GM19438 (cell line): ENCODE measurements around the gene TMCC2.
A peak's percentile ranks its signal among the peaks of the same experiment; 100 is the strongest.
"Not testable (repeated sequence)": the region's sequence is repeated elsewhere in the genome, so short reads cannot be mapped to it uniquely, and the experiment has no call there.

Experiments used
- ATAC-seq: cut with Tn5 transposase; IDR thresholded peaks from one replicate; pipeline ENCODE4 v1.9.1; 2021; ENCODE audit warnings: low read depth; ENCODE audit not compliant: unreplicated experiment

TMCC2 gene

DNA sequence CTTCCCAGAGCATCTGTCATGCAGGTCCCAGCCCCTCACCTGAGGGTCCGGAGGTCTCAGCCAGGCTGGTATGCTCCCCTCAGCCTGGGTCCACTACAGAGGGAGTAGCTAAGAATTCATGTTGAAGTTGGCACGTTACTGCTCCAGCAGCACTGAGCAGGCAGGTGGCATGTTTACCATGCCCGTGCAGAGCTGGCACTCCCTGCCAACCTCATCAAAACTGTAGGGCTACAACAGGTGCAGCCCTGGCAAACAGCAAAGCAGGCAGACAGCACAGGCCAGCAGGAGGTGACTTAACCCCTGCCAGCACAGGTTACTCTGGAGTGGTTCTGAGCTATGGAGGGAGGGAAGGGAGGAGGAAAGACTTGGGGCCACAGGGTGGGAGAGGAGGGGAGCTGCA is 47.4 kb downstream of the TMCC2 start:
- no peak for ATAC-seq

- no peak for ATAC-seq
Measured at GRCh38 chr1:205275916-205276688, 48.4 kb downstream of the TMCC2 start.

DNA sequence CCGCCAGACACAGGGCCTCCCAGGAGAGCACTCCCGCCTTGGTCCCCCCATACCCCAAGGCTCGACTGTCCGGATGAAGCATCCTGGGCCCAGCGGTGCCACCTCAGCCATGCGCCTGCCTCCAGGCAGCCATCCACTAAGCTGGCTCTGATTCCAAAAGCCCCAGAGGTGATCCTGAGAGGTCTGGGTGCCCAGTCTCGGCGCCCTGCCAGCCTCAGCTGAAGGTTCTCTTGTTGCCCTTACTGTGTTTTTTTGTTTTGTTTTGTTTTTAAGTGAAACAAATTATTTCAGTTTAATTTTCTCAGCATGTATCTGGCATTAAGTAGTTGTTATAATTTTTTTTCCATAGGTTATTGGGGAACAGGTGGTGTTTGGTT is 48.9 kb downstream of the TMCC2 start:
- no peak for ATAC-seq

- no peak for ATAC-seq
Measured at GRCh38 chr1:205279986-205280385, 52.2 kb downstream of the TMCC2 start.

GRCh38 chr1:205280666-205281395 is 53.1 kb downstream of the TMCC2 start:
- not testable (repeated sequence) for ATAC-seq

- ATAC-seq, result no peak
Measured at GRCh38 chr1:205283270-205284147, 55.8 kb downstream of the TMCC2 start.

GRCh38 chr1:205284420-205285144 is 56.8 kb downstream of the TMCC2 start:
- no peak for ATAC-seq

DNA sequence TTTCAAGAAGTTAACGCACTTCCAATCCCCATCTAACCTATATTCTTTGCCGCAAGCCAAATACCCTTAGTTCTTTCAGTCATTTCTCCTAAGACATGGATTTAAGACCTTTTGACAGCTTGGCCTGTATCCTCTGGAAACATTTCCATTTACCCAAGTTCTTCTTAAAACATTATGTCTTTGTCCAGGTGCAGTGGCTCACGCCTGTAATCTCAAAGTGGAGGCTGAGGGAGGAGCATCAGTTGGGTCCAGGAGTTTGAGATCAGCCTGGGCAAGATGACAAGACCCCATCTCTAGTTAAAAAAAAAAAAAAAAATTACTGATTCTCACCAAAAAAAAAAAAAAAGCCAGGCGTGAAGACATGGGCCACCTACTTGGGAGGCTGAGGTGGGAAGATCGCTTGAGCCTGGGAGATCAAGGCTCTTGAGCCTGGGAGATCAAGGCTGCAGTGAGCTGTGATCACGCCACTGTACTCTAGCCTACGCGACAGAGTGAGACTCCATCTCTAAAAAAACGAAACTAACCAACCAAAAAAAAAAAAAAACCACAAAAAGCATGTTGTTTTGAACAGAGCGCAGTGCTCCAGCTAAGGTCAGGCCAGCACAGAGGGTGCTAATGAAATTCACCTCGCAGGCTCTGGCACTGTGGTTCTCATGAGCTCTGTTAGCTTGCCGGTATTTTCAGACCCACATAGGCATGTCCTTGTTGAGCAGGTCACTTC is 57.8 kb downstream of the TMCC2 start:
- ATAC-seq, result no peak

DNA sequence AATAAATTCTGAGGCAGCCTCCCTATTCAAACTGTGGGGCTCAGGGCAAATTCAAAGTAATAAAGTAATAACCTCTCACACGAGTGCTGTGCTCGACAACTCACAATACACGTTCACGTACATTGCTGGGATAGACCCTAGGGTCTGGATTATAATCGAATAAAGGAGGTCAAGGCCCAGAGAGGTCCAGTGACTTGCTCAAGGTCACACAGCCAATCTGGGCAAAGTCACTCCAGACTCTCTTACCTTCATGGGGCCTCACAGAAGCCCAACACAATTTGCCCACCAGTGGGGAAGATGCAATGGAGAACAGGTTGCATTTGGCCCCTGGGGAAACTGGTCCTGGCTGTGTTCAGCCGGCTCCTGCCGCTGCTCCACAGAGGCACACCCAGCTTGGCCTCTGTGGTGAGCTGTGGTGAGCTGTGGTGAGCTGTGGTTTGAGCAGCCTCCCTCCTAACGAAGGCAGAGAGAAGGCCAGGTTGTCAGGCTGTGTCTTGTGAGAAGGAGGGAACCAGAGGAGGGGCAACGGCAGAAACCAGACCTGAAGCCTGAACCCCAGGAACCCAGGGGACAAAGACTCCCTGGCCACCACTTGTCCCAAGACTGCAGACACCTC is 58.7 kb downstream of the TMCC2 start:
- peak; percentile 33 for ATAC-seq

DNA sequence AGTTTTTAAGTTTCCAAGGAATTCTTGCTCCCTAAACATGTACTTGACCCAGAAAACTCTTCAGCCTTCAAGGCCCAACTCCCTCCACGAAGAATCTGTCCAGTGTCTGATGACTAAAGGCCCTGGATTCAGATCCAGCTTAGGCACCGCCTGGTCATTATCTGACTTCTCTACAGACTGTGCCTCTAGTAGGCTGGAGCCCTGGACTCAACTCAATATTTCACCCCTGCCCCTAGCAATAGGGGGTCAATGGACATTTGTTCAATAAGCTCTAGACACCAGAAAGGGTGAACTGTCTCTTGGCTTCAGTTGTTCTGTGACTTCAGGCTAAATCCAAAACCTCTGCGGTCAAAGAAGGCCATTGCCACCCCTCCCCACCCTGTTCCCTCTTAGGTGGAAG is 59.3 kb downstream of the TMCC2 start:
- ATAC-seq, result no peak

GRCh38 chr1:205287767-205288559 is 60.2 kb downstream of the TMCC2 start:
- ATAC-seq, result peak; percentile 66

DNA sequence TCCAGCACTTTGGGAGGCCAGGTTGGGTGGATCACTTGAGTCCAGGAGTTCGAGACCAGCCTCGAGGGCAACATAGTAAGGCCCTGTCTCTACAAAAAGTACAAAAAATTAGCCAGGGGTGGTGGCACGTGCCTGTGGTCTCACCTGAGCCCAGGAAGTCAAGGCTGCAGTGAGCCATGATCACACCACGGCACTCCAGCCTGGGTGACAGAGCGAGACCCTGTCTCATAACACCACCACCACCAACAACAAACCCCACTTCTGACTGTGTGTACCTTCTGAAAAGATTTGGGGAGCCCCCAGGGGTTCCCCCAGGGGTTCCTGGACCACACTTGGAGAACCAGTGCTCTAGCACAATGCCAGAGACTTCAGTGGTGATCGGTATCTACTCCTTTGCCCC is 63.9 kb downstream of the TMCC2 start:
- no peak for ATAC-seq

DNA sequence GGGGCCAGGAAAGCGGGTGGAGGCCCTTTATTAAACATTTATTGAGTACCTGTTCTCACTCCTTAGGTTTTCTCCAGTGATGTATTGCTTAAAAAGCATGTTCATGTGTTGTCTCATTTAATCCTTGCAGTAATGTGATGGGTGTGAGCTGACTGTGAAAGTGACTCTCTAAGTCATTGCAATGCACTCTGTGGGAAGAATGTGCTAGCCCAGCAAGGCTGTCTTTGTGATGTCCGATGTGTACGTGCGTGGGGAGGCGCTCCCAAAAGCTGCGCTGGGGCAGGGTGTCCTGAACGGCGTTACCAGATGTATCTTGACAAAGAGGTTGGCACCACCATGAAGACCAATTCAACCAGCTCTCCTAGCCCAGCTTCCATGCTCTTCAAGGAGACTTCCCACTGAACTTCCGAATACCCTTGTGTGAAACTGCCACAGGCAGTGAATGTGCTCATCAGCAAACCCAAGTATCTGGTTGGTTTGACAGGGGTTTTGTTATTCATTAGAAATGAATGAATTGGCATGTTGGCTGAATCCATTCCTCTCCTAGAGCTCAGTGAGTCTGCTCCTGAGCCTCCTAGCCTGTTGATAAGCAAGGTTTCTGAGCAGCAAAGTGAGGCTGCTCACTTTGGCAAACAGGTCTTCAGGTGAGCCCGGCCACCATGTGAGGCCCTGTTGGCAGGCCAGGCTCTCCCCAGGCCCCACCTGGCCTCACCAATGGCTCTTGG is 65.8 kb downstream of the TMCC2 start:
- ATAC-seq, result no peak

DNA sequence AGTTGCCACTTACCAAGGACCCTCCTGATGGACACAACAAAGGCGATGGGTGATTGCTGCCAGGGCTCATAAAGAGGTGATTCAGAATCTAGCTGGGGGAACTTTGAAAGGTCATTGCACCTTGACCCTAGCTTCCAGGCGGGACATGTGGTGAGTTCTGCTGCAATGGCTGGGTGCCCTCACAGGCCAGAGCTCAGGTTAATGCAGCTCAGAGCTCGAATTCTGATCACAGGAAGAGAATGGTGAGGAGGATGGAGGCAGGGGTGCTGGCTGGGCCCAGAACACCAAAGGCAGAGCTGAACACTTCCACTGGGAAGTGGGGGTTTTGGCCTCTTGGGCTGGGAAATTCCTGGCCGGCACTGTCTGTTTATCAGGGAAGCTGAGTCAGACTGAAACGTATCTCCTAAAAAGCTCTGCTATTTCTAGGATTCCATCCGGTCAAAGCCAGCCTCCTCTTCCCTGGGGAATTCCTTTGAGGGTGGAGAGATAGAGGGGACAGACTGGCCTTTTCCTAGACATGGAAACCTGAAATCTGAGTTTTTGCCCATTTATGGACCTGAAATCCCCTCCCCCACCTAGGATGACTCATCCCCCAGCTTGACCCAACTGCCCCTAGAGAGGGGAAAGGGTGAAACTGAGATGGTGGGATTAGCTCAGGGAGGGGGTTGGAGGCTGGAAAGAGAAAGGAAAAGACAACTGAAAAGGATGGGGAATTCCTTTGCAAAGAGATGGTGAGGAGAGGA is 66.6 kb downstream of the TMCC2 start:
- no peak for ATAC-seq

GRCh38 chr1:205294934-205295333 is 67.2 kb downstream of the TMCC2 start:
- ATAC-seq, result no peak

DNA sequence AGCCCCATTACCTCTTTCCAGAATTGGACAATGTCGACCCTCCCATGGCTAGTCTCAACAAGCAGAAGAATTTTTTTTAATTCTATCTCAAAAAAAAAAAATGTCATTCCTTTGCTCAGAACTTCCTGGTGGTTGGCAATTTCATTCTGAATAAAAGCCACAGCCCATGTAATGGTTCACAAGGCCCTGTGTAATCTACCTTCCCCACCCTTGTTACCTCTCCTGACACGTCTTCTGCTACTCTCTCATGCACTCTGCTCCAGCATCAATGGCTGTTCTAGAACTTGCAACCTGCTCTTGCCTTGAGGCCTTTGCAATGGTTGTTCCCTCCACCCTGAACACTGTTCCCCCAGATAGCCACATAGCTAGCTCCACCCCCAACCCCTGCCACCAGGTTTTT is 68.4 kb downstream of the TMCC2 start:
- ATAC-seq, result no peak

DNA sequence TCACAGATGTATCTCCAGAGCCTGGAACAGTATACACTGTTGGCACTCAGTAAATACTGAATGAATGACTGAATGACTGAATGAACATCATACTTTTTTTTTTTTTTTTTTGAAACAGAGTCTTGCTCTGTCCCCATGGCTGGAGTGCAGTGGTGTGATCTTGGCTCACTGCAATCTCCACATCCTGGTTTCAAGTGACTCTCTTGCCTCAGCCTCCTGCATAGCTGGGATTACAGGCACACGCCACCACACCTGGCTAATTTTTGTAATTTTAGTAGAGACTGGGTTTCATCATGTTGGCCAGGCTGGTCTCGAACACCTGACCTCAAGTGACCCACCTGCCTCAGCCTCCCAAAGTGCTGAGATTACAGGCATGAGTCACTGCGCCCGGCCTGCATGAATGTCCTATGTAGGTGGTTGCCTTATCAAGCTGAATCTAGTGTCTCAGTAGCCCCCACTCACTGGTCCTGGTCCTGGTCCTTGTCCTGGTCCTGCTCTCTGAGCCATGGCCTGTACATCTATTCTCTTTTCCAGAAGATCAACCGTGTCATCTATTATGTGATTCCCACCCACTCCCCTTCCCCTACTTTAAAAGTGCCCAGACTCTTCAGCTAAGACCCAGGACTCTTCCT is 69.9 kb downstream of the TMCC2 start:
- not testable (repeated sequence) for ATAC-seq
